GM12892 (cell line): Measurements from ENCODE around the gene NSD1.

Experiments used
- POLR2A ChIP-seq: IDR thresholded peaks from 2 replicates; pipeline ENCODE4 v1.6.1; 2011; ENCODE audit warnings: low read depth, low read length, control low read depth
- POLR2AphosphoS5 ChIP-seq: IDR thresholded peaks from 2 replicates; pipeline ENCODE4 v1.6.1; 2011; ENCODE audit warnings: low read depth, low read length, control low read depth
- TAF1 ChIP-seq: IDR thresholded peaks from 2 replicates; pipeline ENCODE4 v1.6.1; 2011; ENCODE audit warnings: low read depth, mild to moderate bottlenecking, control low read depth, low read length, borderline replicate concordance

- TF ChIP-seq POLR2A: no peak
- no peak for TF ChIP-seq TAF1
- TF ChIP-seq POLR2AphosphoS5: no peak
These were observed 1.2 kb downstream of the NSD1 start for GRCh38 chr5:177134697-177135225.
